Measurements from ENCODE around the gene SNRPA1. TPM values are rescaled to one million over a fixed set of nuclear protein-coding genes. Genes with fewer than 3 reads are reported as not detected.

Gene SNRPA1
- total and polyA plus RNA-seq, 4 donors, result 34.5 to 57.7 (median 51.3) TPM

DNA sequence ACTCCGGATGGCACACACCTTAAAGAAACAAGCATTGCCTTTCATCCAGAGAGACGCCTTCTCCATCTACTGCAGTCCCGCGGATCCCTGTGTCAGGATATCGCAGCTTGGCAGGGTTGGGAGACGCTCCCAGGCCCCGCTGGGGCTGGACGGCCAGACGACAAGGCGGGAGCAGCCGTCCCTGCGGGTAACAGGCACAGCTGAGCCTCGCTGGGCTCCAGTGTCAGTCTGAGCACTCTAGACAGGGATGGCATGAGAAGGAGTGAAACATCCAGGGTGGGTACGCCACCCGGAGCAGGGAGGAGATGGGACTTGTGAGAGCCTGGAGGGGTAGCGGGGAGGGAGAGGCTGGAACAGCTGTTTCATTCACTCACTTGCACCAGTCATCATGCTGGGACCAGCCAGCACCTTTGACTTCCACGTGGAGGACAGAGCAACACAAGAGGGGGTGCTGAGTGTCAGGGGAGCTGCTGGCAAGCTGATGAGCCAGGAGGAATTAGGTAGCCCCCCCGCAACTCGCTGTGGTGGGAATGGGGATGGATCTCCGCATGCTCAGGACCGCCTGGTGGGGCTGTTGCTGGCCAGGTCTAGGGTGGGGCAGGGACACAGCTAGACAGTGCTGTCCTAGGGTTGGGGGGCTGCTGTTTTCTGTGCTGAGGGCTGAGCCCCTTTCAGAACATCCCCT, 31.6 kb upstream of the SNRPA1 start:
- TF ChIP-seq, protein P1, sequence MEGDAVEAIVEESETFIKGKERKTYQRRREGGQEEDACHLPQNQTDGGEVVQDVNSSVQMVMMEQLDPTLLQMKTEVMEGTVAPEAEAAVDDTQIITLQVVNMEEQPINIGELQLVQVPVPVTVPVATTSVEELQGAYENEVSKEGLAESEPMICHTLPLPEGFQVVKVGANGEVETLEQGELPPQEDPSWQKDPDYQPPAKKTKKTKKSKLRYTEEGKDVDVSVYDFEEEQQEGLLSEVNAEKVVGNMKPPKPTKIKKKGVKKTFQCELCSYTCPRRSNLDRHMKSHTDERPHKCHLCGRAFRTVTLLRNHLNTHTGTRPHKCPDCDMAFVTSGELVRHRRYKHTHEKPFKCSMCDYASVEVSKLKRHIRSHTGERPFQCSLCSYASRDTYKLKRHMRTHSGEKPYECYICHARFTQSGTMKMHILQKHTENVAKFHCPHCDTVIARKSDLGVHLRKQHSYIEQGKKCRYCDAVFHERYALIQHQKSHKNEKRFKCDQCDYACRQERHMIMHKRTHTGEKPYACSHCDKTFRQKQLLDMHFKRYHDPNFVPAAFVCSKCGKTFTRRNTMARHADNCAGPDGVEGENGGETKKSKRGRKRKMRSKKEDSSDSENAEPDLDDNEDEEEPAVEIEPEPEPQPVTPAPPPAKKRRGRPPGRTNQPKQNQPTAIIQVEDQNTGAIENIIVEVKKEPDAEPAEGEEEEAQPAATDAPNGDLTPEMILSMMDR (IDR thresholded peaks at IDR 0.05; ENCODE audit: control extremely low read depth, extremely low read depth), result no peak
- H3K27me3 ChIP-seq (ENCODE audit: control insufficient read depth in 3 of 3, insufficient read depth in 3 of 3, low read length in 2 of 3), result peaks cover 0 to 2% (median 0%) of the 10 kb centered on the region in 3 donors
- H3K4me1 ChIP-seq (ENCODE audit: control insufficient read depth in 5 of 5, insufficient read depth in 5 of 5, low read length in 5 of 5), result no peaks in the 10 kb centered on the region
- DNase-seq (peak in 1 of 3 donors; percentile 11), ATAC-seq (ENCODE audit: insufficient read depth, low FRiP score) (no peak)
- H3K36me3 ChIP-seq (ENCODE audit: control insufficient read depth in 4 of 4, insufficient read depth in 4 of 4, low read length in 4 of 4), result no peaks in the 10 kb centered on the region
- no peak overlapping the region for H3K4me3 ChIP-seq
- 85% methylated on average over 21 of the region's 21 CpGs for WGBS, 2 donors
- peaks cover 0 to 2% (median 0%) of the 10 kb centered on the region in 4 donors for H3K9me3 ChIP-seq (ENCODE audit: control insufficient read depth in 4 of 4, insufficient read depth in 3 of 4, low read length in 3 of 4)
- H3K9ac ChIP-seq (ENCODE audit: insufficient read depth in 1 of 2, low read length in 2 of 2), result no peak overlapping the region
- no peak overlapping the region for H3K27ac ChIP-seq (ENCODE audit: low read depth in 1 of 2, low read length in 1 of 2)

DNA sequence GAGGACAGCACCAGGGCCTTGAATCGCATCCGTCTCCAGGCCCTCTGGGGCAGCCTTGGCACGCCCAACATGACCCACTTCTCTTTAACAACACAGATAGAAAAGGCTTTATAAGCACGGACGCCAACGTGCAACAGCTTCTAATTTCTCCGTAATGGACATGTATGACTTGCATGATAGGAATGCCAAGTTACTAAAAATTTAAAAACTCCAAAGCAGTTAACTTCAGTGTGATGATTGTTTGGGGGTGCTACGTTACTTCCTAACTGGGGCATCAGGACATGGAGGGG, 30.9 kb upstream of the SNRPA1 start:
- Histone ChIP-seq H3K4me3 (no peak overlapping the region), H3K36me3 (ENCODE audit: control insufficient read depth in 4 of 4, insufficient read depth in 4 of 4, low read length in 4 of 4) (no peaks in the 10 kb centered on the region), H3K4me1 (ENCODE audit: control insufficient read depth in 5 of 5, insufficient read depth in 5 of 5, low read length in 5 of 5) (no peaks in the 10 kb centered on the region), H3K27me3 (ENCODE audit: control insufficient read depth in 3 of 3, insufficient read depth in 3 of 3, low read length in 2 of 3) (peaks cover 0 to 2% (median 0%) of the 10 kb centered on the region in 3 donors), H3K9me3 (ENCODE audit: control insufficient read depth in 4 of 4, insufficient read depth in 3 of 4, low read length in 3 of 4) (no peaks in the 10 kb centered on the region), H3K27ac (ENCODE audit: low read depth in 1 of 2, low read length in 1 of 2) (no peak overlapping the region), H3K9ac (ENCODE audit: insufficient read depth in 1 of 2, low read length in 2 of 2) (no peak overlapping the region)
- ATAC-seq (ENCODE audit: insufficient read depth, low FRiP score), result no peak
- WGBS, 2 donors, result 92 to 94% methylated on average over 8 of the region's 8 CpGs
- TF ChIP-seq, protein P1 (IDR thresholded peaks at IDR 0.05; ENCODE audit: control extremely low read depth, extremely low read depth), result no peak
- no peak for DNase-seq

DNA sequence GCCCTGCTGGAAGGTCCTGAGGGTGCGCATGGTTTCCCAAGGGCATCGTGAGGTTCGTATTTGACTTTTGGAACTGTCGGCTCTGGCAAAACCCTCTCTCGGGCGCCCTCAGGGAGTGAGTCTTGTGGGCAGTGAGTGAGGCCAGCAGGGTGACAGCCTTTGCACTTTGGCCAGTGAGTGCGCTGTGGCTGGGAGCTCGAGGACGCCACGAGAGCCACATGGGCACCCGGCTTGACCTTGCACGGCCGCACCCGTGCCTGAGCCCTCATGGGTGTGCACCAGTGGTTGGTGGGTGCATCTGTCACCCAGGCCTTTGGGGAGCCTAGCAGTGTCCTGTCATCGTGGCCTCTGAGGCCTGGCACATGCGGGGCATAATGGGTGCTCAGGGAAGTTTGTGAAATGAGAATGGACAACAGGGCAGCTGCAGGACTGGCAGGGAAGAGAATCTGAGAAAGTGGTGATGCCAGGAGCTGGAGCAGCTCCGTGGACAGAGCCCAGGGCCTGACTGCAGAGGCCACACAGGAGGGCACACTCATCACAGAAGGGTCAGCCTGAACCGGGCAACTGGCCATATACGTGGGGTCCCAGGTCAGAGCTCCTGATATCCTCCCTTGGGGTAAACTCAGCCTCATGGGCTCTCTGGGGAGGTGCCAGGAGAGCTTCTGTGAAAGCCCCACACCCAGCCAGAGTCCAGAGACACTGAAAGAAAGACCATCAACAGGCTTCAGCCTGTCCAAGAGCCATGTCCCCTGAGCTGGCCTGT, 30.4 kb upstream of the SNRPA1 start:
- TF ChIP-seq, protein P1 (IDR thresholded peaks at IDR 0.05; ENCODE audit: control extremely low read depth, extremely low read depth), result no peak
- Histone ChIP-seq H3K27me3 (ENCODE audit: control insufficient read depth in 3 of 3, insufficient read depth in 3 of 3, low read length in 2 of 3) (peaks cover 0 to 2% (median 0%) of the 10 kb centered on the region in 3 donors), H3K9ac (ENCODE audit: insufficient read depth in 1 of 2, low read length in 2 of 2) (no peak overlapping the region), H3K9me3 (ENCODE audit: control insufficient read depth in 4 of 4, insufficient read depth in 3 of 4, low read length in 3 of 4) (no peaks in the 10 kb centered on the region), H3K4me1 (ENCODE audit: control insufficient read depth in 5 of 5, insufficient read depth in 5 of 5, low read length in 5 of 5) (peaks cover 0 to under 1% (median 0%) of the 10 kb centered on the region in 5 donors), H3K4me3 (no peak overlapping the region), H3K36me3 (ENCODE audit: control insufficient read depth in 4 of 4, insufficient read depth in 4 of 4, low read length in 4 of 4) (no peaks in the 10 kb centered on the region), H3K27ac (ENCODE audit: low read depth in 1 of 2, low read length in 1 of 2) (no peak overlapping the region)
- no peak for DNase-seq
- 95 to 97% methylated on average over 19 of the region's 19 CpGs for WGBS, 2 donors
- ATAC-seq (ENCODE audit: insufficient read depth, low FRiP score), result no peak

Measured in lung (tissue), 12 donors.